Endothelial cell of umbilical vein (primary cell): ENCODE data around the gene RFNG. TPM values are rescaled to one million over a fixed set of nuclear protein-coding genes. Genes with fewer than 3 reads are reported as not detected.

Experiments used
- BruUV-seq: library from RNA; stranded (reverse); fragments of 400-500 nt; replicated peaks from 2 replicates; lab custom pipeline; 2021; lab: Mats Ljungman, UMichigan
- CTCF ChIA-PET: fragments of 300-600, 350-600 bp; sonication (Branson Sonifier 250); formaldehyde crosslinking; loops from one replicate; lab custom pipeline; 2021; ENCODE audit warnings: antibody characterized with exemption, inconsistent platforms; lab: Charles Lee
- POLR2A ChIA-PET: fragments of 300-600, 350-600 bp; sonication (Branson Sonifier 250); formaldehyde crosslinking; loops from one replicate; lab custom pipeline; 2021; ENCODE audit warnings: antibody characterized with exemption, inconsistent platforms; lab: Charles Lee
- DNase-seq: peaks from one replicate; pipeline ENCODE4 v3.0.0-alpha.2; 2011; ENCODE audit warnings: low read depth, low spot score
- FAIRE-seq: peaks from 2 replicates; lab custom pipeline; 2011; peaks lifted over from hg19 to GRCh38; lab: Jason Lieb, UNC
- H2AFZ ChIP-seq: 2 replicates; pipeline ENCODE4 v1.6.0; 2012; ENCODE audit warnings: low read depth, low read length, control low read depth, inconsistent platforms
- H3K27ac ChIP-seq: 2 replicates; pipeline ENCODE4 v1.5.1; 2011; ENCODE audit warnings: low read depth, mild to moderate bottlenecking, control low read depth, low read length, moderate library complexity; ENCODE audit not compliant: insufficient read depth
- H3K27me3 ChIP-seq, 2 experiments: 2 replicates each; pipeline versions ENCODE4 v1.6.0 to v1.6.1; 2011; ENCODE audit warnings: low read length in 2 of 2, mixed read lengths in 1 of 2; ENCODE audit not compliant: control insufficient read depth in 2 of 2, insufficient read depth in 2 of 2
- H3K36me3 ChIP-seq, 2 experiments: 2 replicates in 1 of 2; 3 replicates in 1 of 2; pipeline ENCODE4 v1.5.1; 2011; ENCODE audit warnings: low read length in 2 of 2, mild to moderate bottlenecking in 1 of 2, moderate library complexity in 1 of 2; ENCODE audit not compliant: control insufficient read depth in 2 of 2, insufficient read depth in 2 of 2; ENCODE audit errors: extremely low read depth in 1 of 2
- H3K4me1 ChIP-seq: 3 replicates; pipeline ENCODE4 v1.5.1; 2011; ENCODE audit warnings: mild to moderate bottlenecking, low read length; ENCODE audit not compliant: control insufficient read depth, insufficient read depth; ENCODE audit errors: extremely low read depth
- H3K4me2 ChIP-seq: 2 replicates; pipeline ENCODE4 v1.6.1; 2011; ENCODE audit warnings: low read length, control low read depth, mixed read lengths; ENCODE audit not compliant: insufficient read depth
- H3K4me3 ChIP-seq, 3 experiments: fragments of 200-600 bp in 1 of 3; sonication (generic), shearing (Covaris generic) in 1 of 3; replicated peaks in 1 of 3; 2 replicates each; pipeline ENCODE4 v1.5.1; 2011 to 2016; ENCODE audit warnings: control low read depth in 3 of 3, low read length in 3 of 3, mild to moderate bottlenecking in 2 of 3, inconsistent platforms in 1 of 3, low read depth in 1 of 3, moderate library complexity in 1 of 3; ENCODE audit not compliant: insufficient read depth in 1 of 3
- H3K79me2 ChIP-seq: 2 replicates; pipeline ENCODE4 v1.6.0; 2012; ENCODE audit warnings: low read length, inconsistent platforms; ENCODE audit not compliant: control insufficient read depth, insufficient read depth
- H3K9ac ChIP-seq: replicated peaks from 2 replicates; pipeline ENCODE3; 2011; ENCODE audit warnings: low read length, control low read depth; ENCODE audit not compliant: insufficient read depth; ENCODE audit errors: extremely low read depth
- H3K9me1 ChIP-seq: replicated peaks from 3 replicates; pipeline ENCODE4 v1.6.0; 2011; ENCODE audit warnings: mild to moderate bottlenecking, low read length; ENCODE audit not compliant: control insufficient read depth, insufficient read depth; ENCODE audit errors: extremely low read depth
- H3K9me3 ChIP-seq: replicated peaks from 2 replicates; pipeline ENCODE4 v1.5.1; 2012; ENCODE audit warnings: low read length, inconsistent platforms; ENCODE audit not compliant: control insufficient read depth, insufficient read depth
- H4K20me1 ChIP-seq: replicated peaks from 2 replicates; pipeline ENCODE3; 2011; ENCODE audit warnings: mild to moderate bottlenecking, low read length; ENCODE audit not compliant: control insufficient read depth, insufficient read depth; ENCODE audit errors: extremely low read depth
- EZH2 ChIP-seq: IDR thresholded peaks from 2 replicates; pipeline ENCODE4 v1.6.1; 2012; ENCODE audit warnings: borderline replicate concordance, low read depth, mild to moderate bottlenecking, moderate library complexity, low read length, inconsistent platforms; ENCODE audit not compliant: severe bottlenecking
- FOS ChIP-seq: IDR thresholded peaks from 2 replicates; pipeline ENCODE4 v1.6.1; 2011; ENCODE audit warnings: mild to moderate bottlenecking, low read length, moderate library complexity, borderline replicate concordance; ENCODE audit not compliant: insufficient read depth
- GATA2 ChIP-seq: IDR thresholded peaks from 2 replicates; pipeline ENCODE4 v1.7.0; 2011; ENCODE audit warnings: low read depth, mild to moderate bottlenecking, moderate library complexity, mixed read lengths, low read length; ENCODE audit not compliant: insufficient read length, insufficient read depth
- JUN ChIP-seq: IDR thresholded peaks from 2 replicates; pipeline ENCODE4 v1.6.1; 2011; ENCODE audit warnings: borderline replicate concordance, low read depth; ENCODE audit not compliant: insufficient read length, insufficient read depth
- MAX ChIP-seq: IDR thresholded peaks from 2 replicates; pipeline ENCODE4 v1.6.1; 2011; ENCODE audit not compliant: insufficient read depth, insufficient read length
- MYC ChIP-seq: IDR thresholded peaks from one replicate; pipeline ENCODE4 v1.6.1; 2011; ENCODE audit warnings: mild to moderate bottlenecking, low read depth, low read length
- POLR2A ChIP-seq: IDR thresholded peaks from 2 replicates; pipeline ENCODE4 v1.6.1; 2012; ENCODE audit warnings: low read depth, mild to moderate bottlenecking, control low read depth, low read length
- POLR2AphosphoS5 ChIP-seq: IDR thresholded peaks from 2 replicates; pipeline ENCODE4 v1.6.1; 2012; ENCODE audit warnings: low read depth, mild to moderate bottlenecking, control low read depth, low read length, moderate library complexity; ENCODE audit not compliant: insufficient read depth
- dilution Hi-C: fragments of 300-500 bp; cut with MboI; formaldehyde crosslinking; loops from one replicate; pipeline ENCODE4 v1.15.0; 2019; ENCODE audit warnings: low sequenced_read_pairs; ENCODE audit not compliant: extremely low pct_ligation_motif_present
- intact Hi-C: fragments of 100-400 bp; cut with micrococcal nuclease; formaldehyde crosslinking; loops from one replicate; pipeline ENCODE4 v1.10.0; 2022
- polyA plus RNA-seq, 4 experiments: library from polyadenylated mRNA; depleted of rRNA in 3 of 4; stranded (reverse) in 3 of 4; unstranded in 1 of 4; fragments of >200 nt; gene quantifications; 2 replicates each; pipeline versions ENCODE4 v1.2.1 to v1.2.3, GENCODE V29; 2011 to 2012; ENCODE audit warnings: missing spikeins in 1 of 4
- total RNA-seq: library from RNA; stranded (reverse); gene quantifications from 2 replicates; pipeline ENCODE4 v1.2.3, GENCODE V29; 2021
- TF ChIP-seq, protein P1 (sequence below), 2 donors: IDR thresholded peaks; 1 replicate in 1 of 2; 2 replicates in 1 of 2; pipeline ENCODE4 v1.5.1; 2011; ENCODE audit warnings: low read length in 2 of 2, mild to moderate bottlenecking in 2 of 2, moderate library complexity in 2 of 2, control low read depth in 1 of 2, inconsistent platforms in 1 of 2, low read depth in 1 of 2; ENCODE audit not compliant: insufficient read depth in 1 of 2; ENCODE audit errors: extremely low read depth in 1 of 2

Gene RFNG
- total and polyA plus RNA-seq, 2 donors (not counting 3 experiments of a cell fraction or from before 2014, with no cell fraction given), result 33.7 to 40.0 TPM

- no peak for TF ChIP-seq EZH2
- no peak for TF ChIP-seq GATA2
- TF ChIP-seq MYC, result no peak
- no peak for TF ChIP-seq FOS
- no peak for TF ChIP-seq JUN
- TF ChIP-seq, protein P1, sequence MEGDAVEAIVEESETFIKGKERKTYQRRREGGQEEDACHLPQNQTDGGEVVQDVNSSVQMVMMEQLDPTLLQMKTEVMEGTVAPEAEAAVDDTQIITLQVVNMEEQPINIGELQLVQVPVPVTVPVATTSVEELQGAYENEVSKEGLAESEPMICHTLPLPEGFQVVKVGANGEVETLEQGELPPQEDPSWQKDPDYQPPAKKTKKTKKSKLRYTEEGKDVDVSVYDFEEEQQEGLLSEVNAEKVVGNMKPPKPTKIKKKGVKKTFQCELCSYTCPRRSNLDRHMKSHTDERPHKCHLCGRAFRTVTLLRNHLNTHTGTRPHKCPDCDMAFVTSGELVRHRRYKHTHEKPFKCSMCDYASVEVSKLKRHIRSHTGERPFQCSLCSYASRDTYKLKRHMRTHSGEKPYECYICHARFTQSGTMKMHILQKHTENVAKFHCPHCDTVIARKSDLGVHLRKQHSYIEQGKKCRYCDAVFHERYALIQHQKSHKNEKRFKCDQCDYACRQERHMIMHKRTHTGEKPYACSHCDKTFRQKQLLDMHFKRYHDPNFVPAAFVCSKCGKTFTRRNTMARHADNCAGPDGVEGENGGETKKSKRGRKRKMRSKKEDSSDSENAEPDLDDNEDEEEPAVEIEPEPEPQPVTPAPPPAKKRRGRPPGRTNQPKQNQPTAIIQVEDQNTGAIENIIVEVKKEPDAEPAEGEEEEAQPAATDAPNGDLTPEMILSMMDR (IDR thresholded peaks at IDR 0.05; ENCODE audit: extremely low read depth in 1 of 2, insufficient read depth in 1 of 2, low read depth in 1 of 2, low read length in 2 of 2), result no peak
- no peak for TF ChIP-seq MAX
- TF ChIP-seq POLR2AphosphoS5, result no peak
- TF ChIP-seq POLR2A, result no peak
- Histone ChIP-seq H3K27ac (no peak overlapping the region), H3K4me2 (no peak overlapping the region), H3K4me3 (no peak overlapping the region), H3K9me3 (no peaks in the 10 kb centered on the region), H3K9ac (no peak overlapping the region), H3K36me3 (peaks cover 32 to 53% of the 10 kb centered on the region in 2 experiments), H4K20me1 (no peaks in the 10 kb centered on the region), H2AFZ (no peak overlapping the region), H3K79me2 (no peaks in the 10 kb centered on the region), H3K27me3 (no peaks in the 10 kb centered on the region), H3K9me1 (no peaks in the 10 kb centered on the region), H3K4me1 (no peaks in the 10 kb centered on the region)
- dilution Hi-C loops, result no loop called here
- no TSS peak for BruUV-seq
- ChIA-PET CTCF (no interaction called here), POLR2A (no interaction called here)
- intact Hi-C loops, result no loop called here
- DNase-seq (no peak), FAIRE-seq (no peak)
Measured at GRCh38 chr17:82080048-82080788, 28.6 kb upstream of the RFNG start.
